HG02759 (cell line): ENCODE results near the gene TAOK3.
"Not testable (repeated sequence)": the region's sequence is repeated elsewhere in the genome, so short reads cannot be mapped to it uniquely, and the experiment has no call there.

Experiments used
- ATAC-seq: cut with Tn5 transposase; IDR thresholded peaks from one replicate; pipeline ENCODE4 v1.9.1; 2021; ENCODE audit warnings: mild to moderate bottlenecking, moderate library complexity; ENCODE audit not compliant: unreplicated experiment

TAOK3 gene

GRCh38 chr12:118344829-118345228, 27.9 kb downstream of the TAOK3 start:
- no peak for ATAC-seq

DNA sequence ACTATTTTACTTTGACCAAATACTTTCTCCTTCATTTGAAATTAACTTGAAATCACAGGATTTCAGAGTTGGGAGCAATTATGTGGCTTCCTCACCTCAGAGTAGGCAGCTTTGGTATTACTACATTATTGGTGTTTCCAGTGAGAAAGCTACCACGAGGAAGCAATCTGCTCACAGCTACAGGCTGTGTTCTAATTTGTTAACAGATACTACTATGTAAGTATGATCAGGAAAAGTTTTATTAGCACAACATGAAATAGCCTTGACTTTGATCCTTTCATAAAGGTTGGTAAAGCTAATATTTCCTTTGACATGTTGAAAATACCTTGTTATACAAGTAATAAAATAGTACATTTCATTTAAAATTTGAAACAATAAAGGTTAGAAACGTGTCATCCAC, 30.6 kb downstream of the TAOK3 start:
- ATAC-seq = no peak

GRCh38 chr12:118337194-118337838, 35.4 kb downstream of the TAOK3 start:
- no peak for ATAC-seq

DNA sequence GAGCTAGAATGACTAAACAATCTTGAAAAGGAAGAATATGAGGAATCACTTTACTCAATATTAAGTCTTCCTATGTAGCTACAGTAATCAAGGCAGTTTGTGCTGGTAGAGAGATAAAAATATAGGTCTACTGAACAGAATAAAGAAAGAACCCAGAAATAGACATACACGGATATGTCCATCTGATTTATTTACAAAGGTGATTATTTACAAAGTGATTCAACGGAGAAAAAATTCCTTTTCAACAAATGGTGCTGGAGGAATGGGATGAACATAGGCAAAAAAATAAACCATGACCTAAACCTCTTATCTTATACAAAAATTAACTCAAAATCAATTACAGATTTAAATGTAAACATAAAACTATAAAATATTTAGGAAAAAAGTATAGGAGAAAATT, 36.6 kb downstream of the TAOK3 start:
- ATAC-seq = no peak

DNA sequence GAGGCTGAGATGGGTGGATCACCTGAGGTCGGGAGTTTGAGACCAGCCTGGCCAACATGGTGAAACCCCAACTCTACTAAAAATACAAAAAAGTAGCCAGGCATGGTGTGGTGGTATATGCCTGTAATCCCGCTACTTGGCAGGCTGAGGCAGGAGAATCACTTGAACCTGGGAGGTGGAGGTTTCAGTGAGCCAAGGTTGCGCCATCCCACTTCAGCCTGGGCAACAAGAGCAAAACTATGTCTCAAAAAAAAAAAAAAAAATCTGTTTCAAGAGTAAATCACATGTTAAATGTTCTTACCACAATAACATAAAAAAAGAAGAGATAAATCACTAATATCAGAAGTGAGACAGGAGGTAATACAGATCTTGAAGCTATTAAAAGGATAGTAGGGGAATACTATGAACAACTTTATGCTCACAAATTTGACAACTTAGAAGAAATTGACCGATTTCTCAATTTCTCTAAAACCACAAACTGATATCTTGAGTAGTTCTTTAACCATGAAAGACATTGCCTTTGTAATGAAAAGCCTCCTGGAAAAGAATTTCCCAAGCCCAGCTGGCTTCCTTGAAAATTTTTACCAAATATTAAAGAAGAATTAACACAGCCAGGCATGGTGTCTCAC, 37.7 kb downstream of the TAOK3 start:
- ATAC-seq = no peak

- ATAC-seq = no peak
These were observed 38.5 kb downstream of the TAOK3 start for GRCh38 chr12:118334241-118334640.

- no peak for ATAC-seq
These were observed 40.2 kb downstream of the TAOK3 start for GRCh38 chr12:118332511-118332910.

DNA sequence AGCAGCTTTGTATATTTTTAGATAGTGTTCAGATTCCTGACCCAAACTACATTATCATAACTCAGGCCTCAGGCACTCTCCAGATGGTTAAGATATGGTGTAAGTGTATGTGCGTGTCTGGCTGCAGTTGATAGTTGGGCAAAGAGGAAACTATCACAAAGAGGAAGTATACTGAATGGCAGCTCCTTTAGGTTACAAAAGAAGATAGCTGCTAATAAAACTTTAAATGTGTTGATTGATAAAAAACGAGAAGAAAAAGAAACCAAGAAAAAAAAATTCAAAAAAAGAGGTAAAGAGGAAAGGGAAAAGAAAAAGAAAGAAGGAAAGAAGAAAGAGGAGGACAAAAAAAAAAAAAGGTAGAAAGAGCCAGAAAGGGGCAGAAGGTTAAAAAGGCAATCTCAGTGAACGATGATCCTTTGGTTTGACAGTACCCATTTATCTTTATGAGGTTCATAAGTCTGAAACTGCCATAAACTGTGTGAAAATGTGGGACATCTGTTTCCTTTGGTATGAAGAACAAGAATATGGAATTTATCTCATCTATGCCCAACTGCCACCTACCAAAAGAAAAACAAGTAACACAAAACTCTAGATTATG, 42.2 kb downstream of the TAOK3 start:
- ATAC-seq = peak; percentile 68

DNA sequence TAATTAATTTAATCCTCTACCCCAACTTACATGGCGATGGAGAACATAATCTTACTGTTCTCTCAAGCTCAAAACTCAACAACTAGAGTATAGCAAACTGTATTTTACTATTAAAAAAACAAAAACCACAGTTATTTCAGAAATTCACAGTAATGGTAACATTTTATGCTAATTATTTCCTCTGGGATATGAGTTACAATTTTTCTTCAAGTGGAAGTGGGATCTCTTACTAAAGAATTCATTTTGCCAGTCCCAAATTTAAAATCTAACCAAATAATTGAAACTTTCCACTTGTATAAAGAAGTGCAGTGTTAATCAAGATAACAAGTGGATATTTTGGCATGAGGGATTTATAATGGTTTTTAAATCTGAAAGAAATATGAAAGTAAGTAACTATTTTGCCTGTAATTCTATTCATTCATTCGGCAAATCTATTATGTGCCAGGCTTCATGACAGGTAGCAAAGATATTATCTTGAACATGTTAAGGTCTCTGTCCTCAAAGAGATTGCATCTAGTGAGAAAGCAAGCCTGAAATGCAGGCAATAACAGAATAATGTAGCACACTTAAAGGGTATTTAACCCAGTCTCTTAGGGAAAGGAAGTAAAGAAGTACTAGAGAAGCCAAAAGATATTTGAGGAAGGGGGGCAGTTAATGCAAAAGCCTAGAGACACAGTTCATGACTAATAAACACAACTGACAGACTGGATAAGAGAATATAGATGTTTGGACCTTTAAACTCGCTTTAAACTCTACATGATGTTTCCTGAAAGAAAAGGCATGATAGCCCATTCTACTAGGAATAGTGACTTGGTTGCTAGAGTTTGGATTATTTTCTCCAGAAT, 44.0 kb downstream of the TAOK3 start:
- no peak for ATAC-seq

DNA sequence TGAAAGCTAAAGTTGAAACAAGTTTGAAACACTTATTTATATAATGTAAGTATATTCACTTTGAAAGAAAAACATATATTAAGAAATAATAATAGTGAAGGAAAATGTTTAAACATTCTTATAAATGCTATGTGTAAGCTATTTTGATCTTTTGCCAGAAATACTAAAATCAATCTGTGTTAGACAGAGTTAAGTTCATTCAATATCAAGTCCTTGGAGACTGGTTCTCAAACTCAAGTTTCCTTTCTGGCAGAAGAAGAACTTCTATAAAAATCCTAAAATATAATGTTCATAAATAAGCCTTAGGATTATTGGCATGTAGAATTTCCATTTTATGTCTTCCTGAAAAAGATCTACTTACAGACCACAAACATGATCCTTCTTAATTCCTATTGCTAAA, 45.3 kb downstream of the TAOK3 start:
- no peak for ATAC-seq

GRCh38 chr12:118326991-118327390, 45.7 kb downstream of the TAOK3 start:
- ATAC-seq = no peak

DNA sequence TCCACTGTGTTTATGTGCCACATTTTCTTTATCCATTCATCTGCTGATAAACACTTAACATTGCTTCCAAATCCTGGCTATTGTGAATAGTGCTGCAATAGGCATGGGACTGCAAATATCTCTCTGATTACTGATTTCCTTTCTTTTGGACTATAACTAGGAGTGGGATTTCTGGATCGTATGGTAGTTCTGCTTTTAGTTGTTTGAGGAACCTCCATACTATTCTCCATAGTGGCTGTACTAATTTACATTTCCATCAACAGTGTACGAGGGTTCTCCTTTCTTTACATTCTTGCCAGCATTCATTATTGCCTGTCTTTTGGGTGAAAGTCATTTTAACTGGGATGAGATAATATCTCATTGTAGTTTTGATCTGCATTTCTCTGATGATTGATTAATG, 47.6 kb downstream of the TAOK3 start:
- no peak for ATAC-seq

- no peak for ATAC-seq
These were observed 53.1 kb downstream of the TAOK3 start for GRCh38 chr12:118319627-118320026.

- ATAC-seq = no peak
These were observed 54.0 kb downstream of the TAOK3 start for GRCh38 chr12:118318744-118319143.

DNA sequence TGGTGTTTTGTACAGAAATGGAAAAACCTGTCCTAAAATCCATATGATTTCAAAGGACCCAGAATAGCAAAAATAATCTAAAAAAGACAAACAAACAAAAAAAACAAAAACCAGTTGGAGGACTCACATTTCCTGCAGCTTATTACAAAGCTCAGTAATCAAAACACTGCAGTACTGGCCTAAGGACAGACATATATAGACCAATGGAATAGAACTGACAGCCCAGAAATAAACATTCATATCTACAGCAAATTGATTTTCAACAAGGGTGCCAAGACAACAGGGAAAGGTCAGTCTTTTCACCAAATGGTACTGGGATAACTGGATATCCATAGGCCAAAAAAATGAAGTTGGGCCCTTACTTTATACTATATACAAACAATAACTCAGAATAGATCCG, 55.0 kb downstream of the TAOK3 start:
- no peak for ATAC-seq

DNA sequence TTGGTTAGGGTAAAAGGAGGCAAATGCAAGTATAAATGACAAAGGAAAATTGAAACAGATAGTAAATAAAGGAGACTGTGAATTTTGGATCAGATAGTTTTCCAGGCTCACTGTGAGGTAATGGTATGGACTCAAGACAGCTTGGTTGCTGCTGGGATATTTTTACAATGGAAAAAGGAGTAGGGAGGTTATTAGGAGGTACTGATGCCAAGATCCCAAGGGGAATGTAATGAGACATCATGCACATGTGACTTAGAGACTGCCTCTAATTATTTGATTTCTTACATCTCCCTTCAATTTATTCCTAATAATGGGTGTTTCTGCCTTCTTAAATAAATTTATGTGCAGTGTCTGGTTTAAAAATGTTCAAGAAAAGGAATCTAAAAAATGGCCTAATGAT, 56.9 kb downstream of the TAOK3 start:
- no peak for ATAC-seq

- ATAC-seq = peak; percentile 67
These were observed 60.1 kb downstream of the TAOK3 start for GRCh38 chr12:118312578-118312977.

- no peak for ATAC-seq
These were observed 61.0 kb downstream of the TAOK3 start for GRCh38 chr12:118311666-118312065.

GRCh38 chr12:118310320-118310719, 62.4 kb downstream of the TAOK3 start:
- no peak for ATAC-seq

DNA sequence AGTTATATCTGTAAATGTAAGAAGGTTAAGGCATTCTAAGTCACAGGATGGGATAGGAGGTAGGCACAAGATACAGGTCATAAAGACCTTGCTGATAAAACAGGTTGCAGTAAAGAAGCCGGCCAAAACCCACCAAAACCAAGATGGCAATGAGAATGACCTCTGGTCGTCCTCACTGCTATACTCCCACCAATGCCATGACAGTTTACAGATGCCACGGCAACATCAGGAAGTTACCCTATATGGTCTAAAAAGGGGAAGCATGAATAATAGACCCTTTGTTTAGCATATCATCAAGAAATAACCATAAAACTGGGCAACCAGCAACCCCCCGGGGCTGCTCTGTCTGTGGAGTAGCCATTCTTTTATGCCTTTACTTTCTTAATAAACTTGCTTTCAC, 64.7 kb downstream of the TAOK3 start:
- not testable (repeated sequence) for ATAC-seq

GRCh38 chr12:118307069-118307954, 65.4 kb downstream of the TAOK3 start:
- ATAC-seq = peak; percentile 70
